Measurements from ENCODE around the gene NAP1L4.
A peak's percentile ranks its signal among the peaks of the same experiment; 100 is the strongest.

GRCh38 chr11:2931420-2931746 lies 60.7 kb downstream of the NAP1L4 start:
- TF ChIP-seq CTCF (conservative IDR thresholded peaks at IDR 0.05; ENCODE audit: low read depth, low read length) (no peak), RCOR1 (IDR thresholded peaks at IDR 0.05; ENCODE audit: insufficient replicate concordance, low read length) (no peak), POLR2A (IDR thresholded peaks at IDR 0.05; ENCODE audit: low read depth, low read length) (peak; percentile 43; the same call in 1 of the 2 replicates), MAFK (IDR thresholded peaks at IDR 0.05; ENCODE audit: low read depth, low read length) (no peak), MXI1 (IDR thresholded peaks at IDR 0.05; ENCODE audit: borderline replicate concordance, low read depth, low read length) (no peak), CEBPB (IDR thresholded peaks at IDR 0.05; ENCODE audit: low read depth, low read length) (no peak), RFX5 (IDR thresholded peaks at IDR 0.05; ENCODE audit: low read depth, low read length) (no peak), RAD21 (IDR thresholded peaks at IDR 0.05; ENCODE audit: low read length) (no peak), CHD1 (IDR thresholded peaks at IDR 0.05; ENCODE audit: low read depth, low read length) (no peak)

Data from IMR-90 (cell line).